GM06990 (cell line): ENCODE data around the gene ARF3.

Experiments
- DNase-seq: peaks from one replicate; pipeline ENCODE4 v3.0.0-alpha.2; 2011; ENCODE audit not compliant: insufficient read length; ENCODE audit errors: extremely low read depth
- H3K27me3 ChIP-seq: replicated peaks from 2 replicates; pipeline ENCODE4 v1.6.0; 2011; ENCODE audit warnings: low read length; ENCODE audit not compliant: control insufficient read depth, insufficient read depth
- H3K36me3 ChIP-seq: 2 replicates; pipeline ENCODE4 v1.5.1; 2011; ENCODE audit warnings: low read length; ENCODE audit not compliant: control insufficient read depth, insufficient read depth
- H3K4me3 ChIP-seq: replicated peaks from 2 replicates; pipeline ENCODE4 v1.5.1; 2011; ENCODE audit warnings: low read depth, mild to moderate bottlenecking, control low read depth, low read length
- CTCF ChIP-seq: IDR thresholded peaks from 2 replicates; pipeline ENCODE4 v1.5.1; 2011; ENCODE audit warnings: low read length, control low read depth, mild to moderate bottlenecking, inconsistent platforms; ENCODE audit not compliant: insufficient read depth, poor library complexity, severe bottlenecking

The ARF3 gene

GRCh38 chr12:48991247-48992050 lies 34.2 kb upstream of the ARF3 start:
- peaks cover 6% of the 10 kb centered on the region for H3K27me3 ChIP-seq
- H3K36me3 ChIP-seq: no peaks in the 10 kb centered on the region
- no peak for DNase-seq
- TF ChIP-seq CTCF: peak; percentile 7
- no peak overlapping the region for H3K4me3 ChIP-seq

- H3K4me3 ChIP-seq: no peak overlapping the region
- TF ChIP-seq CTCF: no peak
- DNase-seq: no peak
- no peaks in the 10 kb centered on the region for H3K36me3 ChIP-seq
- H3K27me3 ChIP-seq: peaks cover 6% of the 10 kb centered on the region
Measured at GRCh38 chr12:48990552-48990951, 33.3 kb upstream of the ARF3 start.

- peak; percentile 94 for TF ChIP-seq CTCF
- no peak for DNase-seq
- peaks cover 8% of the 10 kb centered on the region for H3K27me3 ChIP-seq
Measured at GRCh38 chr12:48988030-48988649, 30.9 kb upstream of the ARF3 start.

GRCh38 chr12:48986720-48987291 lies 29.5 kb upstream of the ARF3 start:
- DNase-seq: no peak
- H3K36me3 ChIP-seq: no peaks in the 10 kb centered on the region
- no peak overlapping the region for H3K4me3 ChIP-seq
- TF ChIP-seq CTCF: no peak
- peaks cover 6% of the 10 kb centered on the region for H3K27me3 ChIP-seq

More at GRCh38 chr12:48988030-48988649, 30.9 kb upstream of the ARF3 start:
- no peaks in the 10 kb centered on the region for H3K36me3 ChIP-seq
- H3K4me3 ChIP-seq: no peak overlapping the region

- DNase-seq: no peak
- no peak for TF ChIP-seq CTCF
- Histone ChIP-seq H3K27me3 (peaks cover 13% of the 10 kb centered on the region), H3K36me3 (no peaks in the 10 kb centered on the region), H3K4me3 (no peak overlapping the region)
Measured at GRCh38 chr12:48985901-48986300, 28.6 kb upstream of the ARF3 start.
